Measurements from ENCODE around the gene MAMDC2. TPM values are rescaled to one million over a fixed set of nuclear protein-coding genes. Genes with fewer than 3 reads are reported as not detected.

The MAMDC2 gene
- polyA plus RNA-seq, 2 of the 4 experiments (the other 2 are of a cell fraction), result 0.30 to 0.34 TPM

DNA sequence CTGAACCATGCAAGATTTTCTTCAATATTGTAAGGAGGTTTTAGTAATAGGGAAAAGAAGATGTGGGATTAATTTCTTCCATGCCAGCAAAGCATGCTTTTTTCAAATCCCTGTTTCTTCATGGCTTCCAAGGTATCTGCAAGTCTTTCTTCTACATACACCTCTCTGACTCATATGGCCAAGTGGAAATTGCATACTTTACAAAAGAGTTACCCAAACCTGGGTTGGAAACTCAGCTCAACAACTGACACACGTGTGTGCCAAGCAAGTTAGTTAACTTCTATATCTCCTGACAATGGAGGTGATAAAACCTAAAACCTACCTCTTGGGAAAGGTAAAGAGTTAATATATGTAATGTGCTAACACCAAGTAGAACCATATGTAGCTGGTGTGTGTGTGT lies 28.5 kb upstream of the MAMDC2 start:
- ChIA-PET POLR2A (no interaction called here), CTCF (no interaction called here)
- 25% methylated on average over 1 of the region's 1 CpG for WGBS (ENCODE audit: missing lambda C conversion rate)
- Histone ChIP-seq H3K27ac (no peak overlapping the region), H3K4me3 (no peak overlapping the region), H3K9me3 (no peaks in the 10 kb centered on the region), H3K4me1 (no peaks in the 10 kb centered on the region), H3K4me2 (no peak overlapping the region)
- ATAC-seq (no peak), FAIRE-seq (no peak), DNase-seq (ENCODE audit: low read depth in 1 of 2, low spot score in 1 of 2) (no peak)
- TF ChIP-seq, protein P1, sequence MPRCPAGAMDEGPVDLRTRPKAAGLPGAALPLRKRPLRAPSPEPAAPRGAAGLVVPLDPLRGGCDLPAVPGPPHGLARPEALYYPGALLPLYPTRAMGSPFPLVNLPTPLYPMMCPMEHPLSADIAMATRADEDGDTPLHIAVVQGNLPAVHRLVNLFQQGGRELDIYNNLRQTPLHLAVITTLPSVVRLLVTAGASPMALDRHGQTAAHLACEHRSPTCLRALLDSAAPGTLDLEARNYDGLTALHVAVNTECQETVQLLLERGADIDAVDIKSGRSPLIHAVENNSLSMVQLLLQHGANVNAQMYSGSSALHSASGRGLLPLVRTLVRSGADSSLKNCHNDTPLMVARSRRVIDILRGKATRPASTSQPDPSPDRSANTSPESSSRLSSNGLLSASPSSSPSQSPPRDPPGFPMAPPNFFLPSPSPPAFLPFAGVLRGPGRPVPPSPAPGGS (IDR thresholded peaks at IDR 0.05), result no peak
- TF ChIP-seq ATOH8 (CRISPR knock-in tag; IDR thresholded peaks at IDR 0.05; ENCODE audit: low read depth), result no peak
- TF ChIP-seq PHF8 (IDR thresholded peaks at IDR 0.05; ENCODE audit: borderline replicate concordance, low read depth), result no peak
- no peak for TF ChIP-seq CHD2 (IDR thresholded peaks at IDR 0.05; ENCODE audit: low read length, partially characterized antibody)
- TF ChIP-seq TFCP2L1 (CRISPR knock-in tag; IDR thresholded peaks at IDR 0.05), result no peak
- no peak for TF ChIP-seq HDAC2 (IDR thresholded peaks at IDR 0.05)
- no peak for TF ChIP-seq HOXB5 (CRISPR knock-in tag; IDR thresholded peaks at IDR 0.05)
- no peak for TF ChIP-seq SREBF2 (IDR thresholded peaks at IDR 0.05)
- no peak for TF ChIP-seq CBX8 (IDR thresholded peaks at IDR 0.05)

DNA sequence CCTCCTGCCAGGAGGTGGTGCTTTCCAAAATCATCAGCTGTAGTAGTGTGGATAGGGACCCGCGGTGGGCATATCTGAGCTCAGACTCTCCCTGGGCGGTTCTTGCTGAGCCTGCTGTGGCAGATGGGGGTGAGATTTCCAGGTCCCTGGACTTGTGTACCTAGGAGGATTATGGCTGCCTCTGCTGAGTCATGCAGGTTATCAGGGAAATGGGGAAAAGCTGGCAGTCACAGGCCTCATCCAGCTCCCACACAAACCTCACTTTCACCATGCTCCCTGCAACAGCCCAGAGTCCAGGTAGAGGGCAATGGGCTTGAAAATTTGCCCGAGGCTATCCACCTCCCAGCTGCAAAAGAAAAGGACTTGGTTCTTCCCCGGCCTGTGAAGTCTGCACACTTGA lies 23.4 kb upstream of the MAMDC2 start:
- ChIA-PET POLR2A (no interaction called here), CTCF (no interaction called here)
- Histone ChIP-seq H3K4me3 (no peak overlapping the region), H3K4me2 (no peak overlapping the region), H3K27ac (peak overlapping the region in 1 of 2 experiments; percentile 18; a peak in 1 of 6 replicates), H3K9me3 (no peaks in the 10 kb centered on the region), H3K4me1 (no peaks in the 10 kb centered on the region)
- FAIRE-seq, result no peak
- DNase-seq (ENCODE audit: low read depth in 1 of 2, low spot score in 1 of 2), result peak in 1 of 2 experiments; percentile 2
- 77% methylated on average over 5 of the region's 5 CpGs for WGBS (ENCODE audit: missing lambda C conversion rate)
- no peak for ATAC-seq
- TF ChIP-seq MAFK (IDR thresholded peaks at IDR 0.05; ENCODE audit: partially characterized antibody), result peak; percentile 9
- no peak for TF ChIP-seq ATOH8 (CRISPR knock-in tag; IDR thresholded peaks at IDR 0.05; ENCODE audit: low read depth)
- TF ChIP-seq KDM1A (IDR thresholded peaks at IDR 0.05; ENCODE audit: low read depth), result no peak

- H3K4me3 ChIP-seq, result no peak overlapping the region
- POLR2A ChIA-PET, result no interaction called here
- CTCF ChIA-PET, result interaction anchor here (1.0 to 1.2 kb wide), 3 partner anchors 70 to 349 kb away, joined by 3 to 4 read pairs (median 3); partner anchors contain the start of gene APBA1
- H3K9me3 ChIP-seq, result no peaks in the 10 kb centered on the region
- no peak overlapping the region for H3K4me2 ChIP-seq
- 45% methylated on average over 5 of the region's 5 CpGs for WGBS (ENCODE audit: missing lambda C conversion rate)
- no peak overlapping the region for H3K27ac ChIP-seq
- DNase-seq (ENCODE audit: low read depth in 1 of 2, low spot score in 1 of 2), result no peak
- FAIRE-seq, result peak; percentile 49
- no peaks in the 10 kb centered on the region for H3K4me1 ChIP-seq
- TF ChIP-seq JUN (IDR thresholded peaks at IDR 0.05), result no peak
- TF ChIP-seq NPAS2 (CRISPR knock-in tag; IDR thresholded peaks at IDR 0.05; ENCODE audit: borderline replicate concordance), result no peak
- no peak for TF ChIP-seq GATA3 (IDR thresholded peaks at IDR 0.05; ENCODE audit: borderline replicate concordance)
- TF ChIP-seq, protein P2, sequence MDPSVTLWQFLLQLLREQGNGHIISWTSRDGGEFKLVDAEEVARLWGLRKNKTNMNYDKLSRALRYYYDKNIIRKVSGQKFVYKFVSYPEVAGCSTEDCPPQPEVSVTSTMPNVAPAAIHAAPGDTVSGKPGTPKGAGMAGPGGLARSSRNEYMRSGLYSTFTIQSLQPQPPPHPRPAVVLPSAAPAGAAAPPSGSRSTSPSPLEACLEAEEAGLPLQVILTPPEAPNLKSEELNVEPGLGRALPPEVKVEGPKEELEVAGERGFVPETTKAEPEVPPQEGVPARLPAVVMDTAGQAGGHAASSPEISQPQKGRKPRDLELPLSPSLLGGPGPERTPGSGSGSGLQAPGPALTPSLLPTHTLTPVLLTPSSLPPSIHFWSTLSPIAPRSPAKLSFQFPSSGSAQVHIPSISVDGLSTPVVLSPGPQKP (IDR thresholded peaks at IDR 0.05; ENCODE audit: low read depth, low read length), result no peak
- TF ChIP-seq, protein P3, sequence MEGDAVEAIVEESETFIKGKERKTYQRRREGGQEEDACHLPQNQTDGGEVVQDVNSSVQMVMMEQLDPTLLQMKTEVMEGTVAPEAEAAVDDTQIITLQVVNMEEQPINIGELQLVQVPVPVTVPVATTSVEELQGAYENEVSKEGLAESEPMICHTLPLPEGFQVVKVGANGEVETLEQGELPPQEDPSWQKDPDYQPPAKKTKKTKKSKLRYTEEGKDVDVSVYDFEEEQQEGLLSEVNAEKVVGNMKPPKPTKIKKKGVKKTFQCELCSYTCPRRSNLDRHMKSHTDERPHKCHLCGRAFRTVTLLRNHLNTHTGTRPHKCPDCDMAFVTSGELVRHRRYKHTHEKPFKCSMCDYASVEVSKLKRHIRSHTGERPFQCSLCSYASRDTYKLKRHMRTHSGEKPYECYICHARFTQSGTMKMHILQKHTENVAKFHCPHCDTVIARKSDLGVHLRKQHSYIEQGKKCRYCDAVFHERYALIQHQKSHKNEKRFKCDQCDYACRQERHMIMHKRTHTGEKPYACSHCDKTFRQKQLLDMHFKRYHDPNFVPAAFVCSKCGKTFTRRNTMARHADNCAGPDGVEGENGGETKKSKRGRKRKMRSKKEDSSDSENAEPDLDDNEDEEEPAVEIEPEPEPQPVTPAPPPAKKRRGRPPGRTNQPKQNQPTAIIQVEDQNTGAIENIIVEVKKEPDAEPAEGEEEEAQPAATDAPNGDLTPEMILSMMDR (IDR thresholded peaks at IDR 0.05), result no peak
- ATAC-seq, result no peak
Measured at GRCh38 chr9:70020991-70021571, 22.6 kb upstream of the MAMDC2 start.
